ENCODE results near the gene FAM117A. TPM values are rescaled to one million over a fixed set of nuclear protein-coding genes. Genes with fewer than 3 reads are reported as not detected.
A peak's percentile ranks its signal among the peaks of the same experiment; 100 is the strongest.

FAM117A gene
- total and polyA plus RNA-seq, 10 of the 15 experiments (the other 5 are each of a cell fraction or from before 2014, with no cell fraction given), result 2.1 to 29.6 (median 20.0) TPM

DNA sequence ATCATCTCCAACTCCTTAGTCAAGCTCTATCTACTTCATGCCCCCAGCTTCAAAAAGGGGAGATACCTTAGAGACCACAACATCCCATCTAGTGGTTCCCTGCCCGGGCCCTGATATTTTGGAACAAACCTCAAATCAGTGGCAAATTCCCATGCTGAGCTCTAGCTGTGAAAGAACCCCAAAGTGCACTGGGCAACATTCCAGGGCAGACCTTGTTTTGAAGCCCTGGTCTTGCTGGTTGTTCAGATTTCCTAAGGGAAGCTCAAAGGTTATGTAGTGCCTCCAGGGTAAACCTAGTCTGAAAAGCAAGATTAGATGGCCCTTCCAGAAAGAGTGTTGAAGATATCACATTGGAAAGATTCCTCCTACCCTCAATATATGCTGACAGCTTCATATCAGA, 16.3 kb downstream of the FAM117A start:
- 7% methylated on average over 1 of the region's 1 CpG for WGBS (ENCODE audit: insufficient coverage, insufficient replicate concordance, low lambda C conversion rate, missing lambda C conversion rate)
- H3K4me1 ChIP-seq (ENCODE audit: control insufficient read depth, insufficient read depth, low read length), result peaks cover 63% of the 10 kb centered on the region
- peak overlapping the region; percentile 92 for H3K27ac ChIP-seq (ENCODE audit: control insufficient read depth, insufficient read depth)
- H3K36me3 ChIP-seq (ENCODE audit: control insufficient read depth in 2 of 2, insufficient read depth in 2 of 2, low read length in 1 of 2), result peaks cover 0 to 3% of the 10 kb centered on the region in 2 experiments; a peak in 1 of 4 replicates
- H4K20me1 ChIP-seq (ENCODE audit: control insufficient read depth, insufficient read depth), result no peaks in the 10 kb centered on the region
- ChIA-PET SMC1A (ENCODE audit: uncharacterized antibody, unreplicated experiment) (interaction anchor here (0.7 to 7.6 kb wide), 11 partner anchors 9 to 405 kb away, joined by 3 to 128 read pairs (median 6); partner anchors contain the start of genes FAM117A, KAT7 and SLC35B1), POLR2A (interaction anchor here (0.9 to 5.5 kb wide), 8 partner anchors 9 to 70 kb away, joined by 4 to 116 read pairs (median 7); partner anchors contain the start of genes FAM117A, KAT7 and SLC35B1), CTCF (interaction anchor here (0.5 to 5.0 kb wide), 16 partner anchors 10 to 537 kb away, joined by 3 to 36 read pairs (median 4); partner anchors contain the start of genes ABI3, FAM117A, GNGT2 and SLC35B1), RAD21 (ENCODE audit: unreplicated experiment) (interaction anchor here (0.7 to 3.7 kb wide), 16 partner anchors 8 to 554 kb away, joined by 3 to 36 read pairs (median 5); partner anchors contain the start of genes FAM117A, KAT7, SLC35B1 and SPOP)
- no peaks in the 10 kb centered on the region for H3K9me3 ChIP-seq (replicated peaks; ENCODE audit: control insufficient read depth, insufficient read depth, low read length)
- H3K27me3 ChIP-seq (replicated peaks in 1 of 2; ENCODE audit: control insufficient read depth in 2 of 2, insufficient read depth in 2 of 2, low read length in 1 of 2), result no peaks in the 10 kb centered on the region
- FAIRE-seq (peak; percentile 18), ATAC-seq (no peak), DNase-seq (ENCODE audit: low read depth, low spot score) (no peak)
- intact Hi-C loops (cut with micrococcal nuclease; ENCODE audit: unreplicated experiment), result loop anchor here (2.0 kb wide), 1 partner anchor 41 kb away; the partner anchor contains the start of gene KAT7
- no peak for TF ChIP-seq JUND (IDR thresholded peaks at IDR 0.05; ENCODE audit: low read depth, low read length)
- TF ChIP-seq, protein P1, sequence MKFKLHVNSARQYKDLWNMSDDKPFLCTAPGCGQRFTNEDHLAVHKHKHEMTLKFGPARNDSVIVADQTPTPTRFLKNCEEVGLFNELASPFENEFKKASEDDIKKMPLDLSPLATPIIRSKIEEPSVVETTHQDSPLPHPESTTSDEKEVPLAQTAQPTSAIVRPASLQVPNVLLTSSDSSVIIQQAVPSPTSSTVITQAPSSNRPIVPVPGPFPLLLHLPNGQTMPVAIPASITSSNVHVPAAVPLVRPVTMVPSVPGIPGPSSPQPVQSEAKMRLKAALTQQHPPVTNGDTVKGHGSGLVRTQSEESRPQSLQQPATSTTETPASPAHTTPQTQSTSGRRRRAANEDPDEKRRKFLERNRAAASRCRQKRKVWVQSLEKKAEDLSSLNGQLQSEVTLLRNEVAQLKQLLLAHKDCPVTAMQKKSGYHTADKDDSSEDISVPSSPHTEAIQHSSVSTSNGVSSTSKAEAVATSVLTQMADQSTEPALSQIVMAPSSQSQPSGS (IDR thresholded peaks at IDR 0.05; ENCODE audit: low read length), result no peak
- TF ChIP-seq RCOR1 (conservative IDR thresholded peaks at IDR 0.05; ENCODE audit: low read depth, low read length), result no peak
- no peak for TF ChIP-seq BCLAF1 (IDR thresholded peaks at IDR 0.05)
- TF ChIP-seq, protein P2, sequence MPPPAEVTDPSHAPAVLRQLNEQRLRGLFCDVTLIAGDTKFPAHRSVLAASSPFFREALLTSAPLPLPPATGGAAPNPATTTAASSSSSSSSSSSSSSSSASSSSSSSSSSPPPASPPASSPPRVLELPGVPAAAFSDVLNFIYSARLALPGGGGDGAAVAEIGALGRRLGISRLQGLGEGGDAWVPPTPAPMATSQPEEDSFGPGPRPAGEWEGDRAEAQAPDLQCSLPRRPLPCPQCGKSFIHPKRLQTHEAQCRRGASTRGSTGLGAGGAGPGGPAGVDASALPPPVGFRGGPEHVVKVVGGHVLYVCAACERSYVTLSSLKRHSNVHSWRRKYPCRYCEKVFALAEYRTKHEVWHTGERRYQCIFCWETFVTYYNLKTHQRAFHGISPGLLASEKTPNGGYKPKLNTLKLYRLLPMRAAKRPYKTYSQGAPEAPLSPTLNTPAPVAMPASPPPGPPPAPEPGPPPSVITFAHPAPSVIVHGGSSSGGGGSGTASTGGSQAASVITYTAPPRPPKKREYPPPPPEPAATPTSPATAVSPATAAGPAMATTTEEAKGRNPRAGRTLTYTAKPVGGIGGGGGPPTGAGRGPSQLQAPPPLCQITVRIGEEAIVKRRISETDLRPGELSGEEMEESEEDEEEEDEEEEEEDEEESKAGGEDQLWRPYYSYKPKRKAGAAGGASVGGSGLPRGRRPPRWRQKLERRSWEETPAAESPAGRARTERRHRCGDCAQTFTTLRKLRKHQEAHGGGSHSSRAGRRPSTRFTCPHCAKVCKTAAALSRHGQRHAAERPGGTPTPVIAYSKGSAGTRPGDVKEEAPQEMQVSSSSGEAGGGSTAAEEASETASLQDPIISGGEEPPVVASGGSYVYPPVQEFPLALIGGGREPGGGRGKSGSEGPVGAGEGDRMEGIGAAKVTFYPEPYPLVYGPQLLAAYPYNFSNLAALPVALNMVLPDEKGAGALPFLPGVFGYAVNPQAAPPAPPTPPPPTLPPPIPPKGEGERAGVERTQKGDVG (CRISPR knock-in tag; IDR thresholded peaks at IDR 0.05), result no peak
- no peak for TF ChIP-seq CREM (IDR thresholded peaks at IDR 0.05; ENCODE audit: low read depth)
- TF ChIP-seq KDM1A (IDR thresholded peaks at IDR 0.05; ENCODE audit: borderline replicate concordance), result no peak
- BruUV-seq (replicated peaks), result TSS peak; percentile 67
- no peak overlapping the region for H2AFZ ChIP-seq (ENCODE audit: control insufficient read depth, low read depth, low read length)
- peak overlapping the region; percentile 94 for H3K4me2 ChIP-seq (ENCODE audit: control insufficient read depth, insufficient read depth)
- in situ Hi-C loops (cut with MboI), result no loop called here
- H3K4me3 ChIP-seq, result peak overlapping the region; percentile 66
- peak overlapping the region; percentile 61; the same call in 1 of the 2 replicates for H3K9ac ChIP-seq (ENCODE audit: control insufficient read depth, insufficient read depth, low read length)
- H3K79me2 ChIP-seq (ENCODE audit: control insufficient read depth, insufficient read depth, low read length), result peaks cover 39% of the 10 kb centered on the region

Data from GM12878 (cell line).